Measurements from ENCODE around the gene EFNA3. TPM values are rescaled to one million over a fixed set of nuclear protein-coding genes. Genes with fewer than 3 reads are reported as not detected.

The EFNA3 gene
- total RNA-seq, 1 experiment from 2014 or later = 20.4 TPM

GRCh38 chr1:155085504-155086127 is 7.0 kb downstream of the EFNA3 start:
- H3K4me1 ChIP-seq (ENCODE audit: control insufficient read depth in 1 of 2, insufficient read depth in 2 of 2, low read length in 2 of 2) = peaks cover 29 to 55% of the 10 kb centered on the region in 2 experiments
- H3K4me3 ChIP-seq (replicated peaks in 1 of 2; ENCODE audit: low read depth in 1 of 2, low read length in 2 of 2) = peak overlapping the region; percentile 61 to 67
- no peaks in the 10 kb centered on the region for H3K9me3 ChIP-seq (ENCODE audit: control insufficient read depth in 1 of 2, insufficient read depth in 1 of 2, low read depth in 1 of 2, low read length in 2 of 2)
- H3K27ac ChIP-seq (ENCODE audit: low read depth, low read length) = peak overlapping the region; percentile 67
- no peaks in the 10 kb centered on the region; the same call in 1 of the 2 replicates for H3K79me2 ChIP-seq (ENCODE audit: insufficient read depth, low read length)
- H4K20me1 ChIP-seq (ENCODE audit: insufficient read depth) = no peaks in the 10 kb centered on the region
- H3K9me2 ChIP-seq (ENCODE audit: insufficient read depth) = no peaks in the 10 kb centered on the region
- peak overlapping the region; percentile 79 for H3K9ac ChIP-seq (ENCODE audit: low read length)
- intact Hi-C loops (cut with micrococcal nuclease) = loop anchor here (1.0 to 2.0 kb wide), 3 partner anchors 15 to 69 kb away; no protein-coding TSS in a partner anchor
- CTCF ChIA-PET = interaction anchor here (0.6 to 3.1 kb wide), 31 partner anchors 9 to 525 kb away, joined by 3 to 52 read pairs (median 5); partner anchors contain the start of genes ADAM15, EFNA4, KRTCAP2 and LENEP
- no peak for DNase-seq (ENCODE audit: low read depth, low spot score)
- peak overlapping the region; percentile 90 for H3K4me2 ChIP-seq (ENCODE audit: low read length)
- 0 out of 2 replicates have a peak, but pooled peaks have one; percentile 4 for TF ChIP-seq POLR2AphosphoS5 (IDR thresholded peaks at IDR 0.05; ENCODE audit: low read depth, low read length)
- TF ChIP-seq EGR1 (IDR thresholded peaks at IDR 0.05; ENCODE audit: low read depth) = no peak
- H2AFZ ChIP-seq (ENCODE audit: low read depth, low read length, poor library complexity, severe bottlenecking) = no peak overlapping the region
- RAD21 ChIA-PET (ENCODE audit: low non-redundant PET in 1 of 2, low total read pairs in 2 of 2, uncharacterized antibody in 2 of 2, unreplicated experiment in 2 of 2) = interaction anchor here (0.9 to 1.4 kb wide), 6 partner anchors 24 to 114 kb away, joined by 3 to 12 read pairs (median 6); no protein-coding TSS in a partner anchor
- H3K36me3 ChIP-seq (ENCODE audit: control insufficient read depth in 1 of 2, insufficient read depth in 2 of 2, low read length in 2 of 2) = peaks cover 0 to 6% of the 10 kb centered on the region in 2 experiments; a peak in 1 of 4 replicates
- POLR2A ChIA-PET = interaction anchor here (1.0 to 1.9 kb wide), 7 partner anchors 18 to 112 kb away, joined by 3 to 7 read pairs (median 5); partner anchors contain the start of gene KRTCAP2
- BruUV-seq (replicated peaks) = no TSS peak
- peak; percentile 51 for ATAC-seq
- H3K27me3 ChIP-seq (ENCODE audit: insufficient read depth, low read length) = no peaks in the 10 kb centered on the region

DNA sequence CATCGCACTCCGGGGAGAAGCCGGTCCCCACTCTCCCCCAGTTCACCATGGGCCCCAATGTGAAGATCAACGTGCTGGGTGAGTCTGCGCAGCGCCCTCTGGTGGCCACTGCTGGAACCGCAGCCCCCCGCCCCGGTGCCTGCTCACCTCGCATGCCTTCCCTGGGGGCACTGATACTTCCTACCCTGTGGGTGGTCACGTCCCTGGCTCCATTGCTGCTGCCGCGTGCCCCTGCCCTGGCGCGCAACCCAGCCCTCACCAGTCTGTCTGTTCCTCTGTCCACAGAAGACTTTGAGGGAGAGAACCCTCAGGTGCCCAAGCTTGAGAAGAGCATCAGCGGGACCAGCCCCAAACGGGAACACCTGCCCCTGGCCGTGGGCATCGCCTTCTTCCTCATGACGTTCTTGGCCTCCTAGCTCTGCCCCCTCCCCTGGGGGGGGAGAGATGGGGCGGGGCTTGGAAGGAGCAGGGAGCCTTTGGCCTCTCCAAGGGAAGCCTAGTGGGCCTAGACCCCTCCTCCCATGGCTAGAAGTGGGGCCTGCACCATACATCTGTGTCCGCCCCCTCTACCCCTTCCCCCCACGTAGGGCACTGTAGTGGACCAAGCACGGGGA is 7.6 kb downstream of the EFNA3 start:
- DNase-seq (ENCODE audit: low read depth, low spot score) (no peak), ATAC-seq (peak; percentile 29)
- RAD21 ChIA-PET (ENCODE audit: low non-redundant PET in 1 of 2, low total read pairs in 2 of 2, uncharacterized antibody in 2 of 2, unreplicated experiment in 2 of 2) = no interaction called here
- no peaks in the 10 kb centered on the region for H3K9me2 ChIP-seq (ENCODE audit: insufficient read depth)
- H3K4me2 ChIP-seq (ENCODE audit: low read length) = peak overlapping the region; percentile 90
- H3K4me3 ChIP-seq (replicated peaks in 1 of 2; ENCODE audit: low read depth in 1 of 2, low read length in 2 of 2) = peak overlapping the region; percentile 61 to 67
- peaks cover 0 to 6% of the 10 kb centered on the region in 2 experiments; a peak in 1 of 4 replicates for H3K36me3 ChIP-seq (ENCODE audit: control insufficient read depth in 1 of 2, insufficient read depth in 2 of 2, low read length in 2 of 2)
- intact Hi-C loops (cut with micrococcal nuclease) = no loop called here
- H3K79me2 ChIP-seq (ENCODE audit: insufficient read depth, low read length) = no peaks in the 10 kb centered on the region; the same call in 1 of the 2 replicates
- POLR2A ChIA-PET = interaction anchor here (1.5 to 1.9 kb wide), 2 partner anchors 87 to 108 kb away, joined by 3 to 7 read pairs; partner anchors contain the start of gene KRTCAP2
- BruUV-seq (replicated peaks) = TSS peak; percentile 43
- peak overlapping the region; percentile 79 for H3K9ac ChIP-seq (ENCODE audit: low read length)
- H3K9me3 ChIP-seq (ENCODE audit: control insufficient read depth in 1 of 2, insufficient read depth in 1 of 2, low read depth in 1 of 2, low read length in 2 of 2) = no peaks in the 10 kb centered on the region
- no peaks in the 10 kb centered on the region for H3K27me3 ChIP-seq (ENCODE audit: insufficient read depth, low read length)
- H3K27ac ChIP-seq (ENCODE audit: low read depth, low read length) = peak overlapping the region; percentile 67
- CTCF ChIA-PET = interaction anchor here (0.8 to 3.1 kb wide), 8 partner anchors 14 to 87 kb away, joined by 3 to 52 read pairs (median 23); partner anchors contain the start of genes ADAM15, EFNA4 and KRTCAP2
- TF ChIP-seq CTCF (IDR thresholded peaks at IDR 0.05 in 2 of 3, conservative IDR thresholded peaks at IDR 0.05 in 1 of 3; ENCODE audit: borderline replicate concordance in 1 of 3, insufficient read depth in 1 of 3, low read depth in 2 of 3, low read length in 2 of 3) = peak in 2 of 3 experiments; percentile 94 to 96; a peak in 4 of 6 replicates
- TF ChIP-seq SRF (IDR thresholded peaks at IDR 0.05; ENCODE audit: low read depth) = no peak
- no peaks in the 10 kb centered on the region for H4K20me1 ChIP-seq (ENCODE audit: insufficient read depth)
- no peak overlapping the region for H2AFZ ChIP-seq (ENCODE audit: low read depth, low read length, poor library complexity, severe bottlenecking)
- peaks cover 24 to 52% of the 10 kb centered on the region in 2 experiments for H3K4me1 ChIP-seq (ENCODE audit: control insufficient read depth in 1 of 2, insufficient read depth in 2 of 2, low read length in 2 of 2)

All from HCT116 (cell line).